Measurements from ENCODE around the gene NEDD4. TPM values are rescaled to one million over a fixed set of nuclear protein-coding genes. Genes with fewer than 3 reads are reported as not detected.
"Not testable (repeated sequence)": the region's sequence is repeated elsewhere in the genome, so short reads cannot be mapped to it uniquely, and the experiment has no call there.

NEDD4 gene
- total RNA-seq, 1 donor from 2014 or later, result 28.4 TPM

- peaks cover 5% of the 10 kb centered on the region for H3K9me3 Mint-ChIP-seq (ENCODE audit: low read depth)
- no peak overlapping the region for H3K4me3 Mint-ChIP-seq (ENCODE audit: unreplicated experiment)
- H3K27ac Mint-ChIP-seq (ENCODE audit: unreplicated experiment), result no peak overlapping the region
- peaks cover 2% of the 10 kb centered on the region for H3K27me3 Mint-ChIP-seq (ENCODE audit: low read depth)
- H3K4me1 Mint-ChIP-seq (ENCODE audit: low read depth), result no peaks in the 10 kb centered on the region
- DNase-seq (ENCODE audit: low spot score), result no peak
- no peak for TF ChIP-seq CTCF (IDR thresholded peaks at IDR 0.05)
- peaks cover 3% of the 10 kb centered on the region for H3K36me3 Mint-ChIP-seq (ENCODE audit: low read depth)
Observed at GRCh38 chr15:56019060-56019793, 25.8 kb upstream of the NEDD4 start.

- Mint-ChIP-seq H3K4me1 (ENCODE audit: low read depth) (no peaks in the 10 kb centered on the region), H3K4me3 (ENCODE audit: unreplicated experiment) (no peak overlapping the region), H3K27ac (ENCODE audit: unreplicated experiment) (no peak overlapping the region), H3K36me3 (ENCODE audit: low read depth) (peaks cover 2% of the 10 kb centered on the region), H3K9me3 (ENCODE audit: low read depth) (peaks cover 4% of the 10 kb centered on the region), H3K27me3 (ENCODE audit: low read depth) (peaks cover 2% of the 10 kb centered on the region)
- TF ChIP-seq CTCF (IDR thresholded peaks at IDR 0.05), result peak; percentile 28
- DNase-seq (ENCODE audit: low spot score), result no peak
Observed at GRCh38 chr15:56017920-56018319, 24.5 kb upstream of the NEDD4 start.

- no peak overlapping the region for H3K4me3 Mint-ChIP-seq (ENCODE audit: unreplicated experiment)
- no peaks in the 10 kb centered on the region for H3K4me1 Mint-ChIP-seq (ENCODE audit: low read depth)
- no peak for DNase-seq (ENCODE audit: low spot score)
- peaks cover 2% of the 10 kb centered on the region for H3K36me3 Mint-ChIP-seq (ENCODE audit: low read depth)
- no peak for TF ChIP-seq CTCF (IDR thresholded peaks at IDR 0.05)
- H3K27me3 Mint-ChIP-seq (ENCODE audit: low read depth), result peaks cover 2% of the 10 kb centered on the region
- H3K27ac Mint-ChIP-seq (ENCODE audit: unreplicated experiment), result no peak overlapping the region
- no peaks in the 10 kb centered on the region for H3K9me3 Mint-ChIP-seq (ENCODE audit: low read depth)
Observed at GRCh38 chr15:56017511-56017910, 24.1 kb upstream of the NEDD4 start.

- TF ChIP-seq CTCF (IDR thresholded peaks at IDR 0.05), result no peak
- peaks cover 2% of the 10 kb centered on the region for H3K36me3 Mint-ChIP-seq (ENCODE audit: low read depth)
- H3K27me3 Mint-ChIP-seq (ENCODE audit: low read depth), result peaks cover 2% of the 10 kb centered on the region
- no peak for DNase-seq (ENCODE audit: low spot score)
- H3K4me3 Mint-ChIP-seq (ENCODE audit: unreplicated experiment), result no peak overlapping the region
- H3K9me3 Mint-ChIP-seq (ENCODE audit: low read depth), result no peaks in the 10 kb centered on the region
- H3K27ac Mint-ChIP-seq (ENCODE audit: unreplicated experiment), result no peak overlapping the region
- no peaks in the 10 kb centered on the region for H3K4me1 Mint-ChIP-seq (ENCODE audit: low read depth)
Observed at GRCh38 chr15:56016281-56016680, 22.9 kb upstream of the NEDD4 start.

GRCh38 chr15:56014677-56015076, 21.3 kb upstream of the NEDD4 start:
- H3K4me3 Mint-ChIP-seq (ENCODE audit: unreplicated experiment), result no peak overlapping the region
- no peaks in the 10 kb centered on the region for H3K4me1 Mint-ChIP-seq (ENCODE audit: low read depth)

GRCh38 chr15:56007053-56007452, 13.6 kb upstream of the NEDD4 start:
- H3K36me3 Mint-ChIP-seq (ENCODE audit: low read depth); H3K9me3 Mint-ChIP-seq (ENCODE audit: low read depth); DNase-seq (ENCODE audit: low spot score); H3K27me3 Mint-ChIP-seq (ENCODE audit: low read depth): not testable (repeated sequence)
- Mint-ChIP-seq H3K27ac (ENCODE audit: unreplicated experiment) (peak overlapping the region; percentile 32), H3K4me3 (ENCODE audit: unreplicated experiment) (peak overlapping the region; percentile 71), H3K4me1 (ENCODE audit: low read depth) (peaks cover 13% of the 10 kb centered on the region)

More at GRCh38 chr15:56014677-56015076, 21.3 kb upstream of the NEDD4 start:
- peaks cover 2% of the 10 kb centered on the region for H3K36me3 Mint-ChIP-seq (ENCODE audit: low read depth)
- H3K27ac Mint-ChIP-seq (ENCODE audit: unreplicated experiment), result no peak overlapping the region
- peaks cover 2% of the 10 kb centered on the region for H3K27me3 Mint-ChIP-seq (ENCODE audit: low read depth)
- H3K9me3 Mint-ChIP-seq (ENCODE audit: low read depth), result no peaks in the 10 kb centered on the region
- DNase-seq (ENCODE audit: low spot score), result no peak
- TF ChIP-seq CTCF (IDR thresholded peaks at IDR 0.05), result no peak

- H3K4me3 Mint-ChIP-seq (ENCODE audit: unreplicated experiment), result peak overlapping the region; percentile 71
- not testable (repeated sequence) for DNase-seq (ENCODE audit: low spot score); H3K27ac Mint-ChIP-seq (ENCODE audit: unreplicated experiment)
Observed at GRCh38 chr15:56006371-56006770, 13.0 kb upstream of the NEDD4 start.

GRCh38 chr15:56004281-56004680, 10.9 kb upstream of the NEDD4 start:
- not testable (repeated sequence) for H3K36me3 Mint-ChIP-seq (ENCODE audit: low read depth); H3K27ac Mint-ChIP-seq (ENCODE audit: unreplicated experiment); DNase-seq (ENCODE audit: low spot score); H3K9me3 Mint-ChIP-seq (ENCODE audit: low read depth); H3K4me3 Mint-ChIP-seq (ENCODE audit: unreplicated experiment); H3K27me3 Mint-ChIP-seq (ENCODE audit: low read depth)
- H3K4me1 Mint-ChIP-seq (ENCODE audit: low read depth), result peaks cover 13% of the 10 kb centered on the region

More at GRCh38 chr15:56006371-56006770, 13.0 kb upstream of the NEDD4 start:
- H3K4me1 Mint-ChIP-seq (ENCODE audit: low read depth), result peaks cover 13% of the 10 kb centered on the region
- H3K9me3 Mint-ChIP-seq (ENCODE audit: low read depth); H3K27me3 Mint-ChIP-seq (ENCODE audit: low read depth); H3K36me3 Mint-ChIP-seq (ENCODE audit: low read depth): not testable (repeated sequence)

All from chondrocyte (in vitro differentiated cells).